Keratinocyte (primary cell): ENCODE data around the gene IRX5. TPM values are rescaled to one million over a fixed set of nuclear protein-coding genes. Genes with fewer than 3 reads are reported as not detected.

Experiments
- DNase-seq: peaks from one replicate; pipeline ENCODE4 v3.0.0-alpha.2; 2011; ENCODE audit warnings: low read depth, missing footprints, low spot score
- FAIRE-seq: peaks from 2 replicates; lab custom pipeline; 2011; peaks lifted over from hg19 to GRCh38; lab: Jason Lieb, UNC
- H2AFZ ChIP-seq: 2 replicates; pipeline ENCODE4 v1.6.0; 2012; ENCODE audit warnings: low read length, control low read depth, inconsistent platforms; ENCODE audit not compliant: control insufficient read depth
- H3K27ac ChIP-seq: 2 replicates; pipeline ENCODE4 v1.5.1; 2011; ENCODE audit warnings: low read length; ENCODE audit not compliant: control insufficient read depth, insufficient read depth
- H3K27me3 ChIP-seq: 3 replicates; pipeline ENCODE4 v1.6.0; 2011; ENCODE audit warnings: low read length; ENCODE audit not compliant: control insufficient read depth, insufficient read depth; ENCODE audit errors: extremely low read depth
- H3K36me3 ChIP-seq, 2 experiments: 2 replicates in 1 of 2; 3 replicates in 1 of 2; pipeline ENCODE4 v1.5.1; 2011; ENCODE audit warnings: low read length in 2 of 2, mild to moderate bottlenecking in 1 of 2; ENCODE audit not compliant: control insufficient read depth in 2 of 2, insufficient read depth in 2 of 2; ENCODE audit errors: extremely low read depth in 1 of 2
- H3K4me1 ChIP-seq: 3 replicates; pipeline ENCODE4 v1.5.1; 2011; ENCODE audit warnings: low read length; ENCODE audit not compliant: control insufficient read depth, insufficient read depth; ENCODE audit errors: extremely low read depth
- H3K4me2 ChIP-seq: 3 replicates; pipeline ENCODE4 v1.6.0; 2011; ENCODE audit warnings: low read depth, low read length; ENCODE audit not compliant: control insufficient read depth, insufficient read depth; ENCODE audit errors: extremely low read depth
- H3K4me3 ChIP-seq, 3 experiments: fragments of 200-600 bp in 1 of 3; sonication (generic) in 1 of 3; 2 replicates in 2 of 3; 3 replicates in 1 of 3; pipeline ENCODE4 v1.5.1; 2011 to 2016; ENCODE audit warnings: low read length in 3 of 3, mild to moderate bottlenecking in 3 of 3, control low read depth in 2 of 3, inconsistent platforms in 1 of 3, low read depth in 1 of 3, mixed read lengths in 1 of 3, mixed run types in 1 of 3, moderate library complexity in 1 of 3; ENCODE audit not compliant: control insufficient read depth in 2 of 3, insufficient read depth in 2 of 3; ENCODE audit errors: extremely low read depth in 1 of 3
- H3K79me2 ChIP-seq: 2 replicates; pipeline ENCODE4 v1.6.0; 2012; ENCODE audit warnings: low read length; ENCODE audit not compliant: control insufficient read depth, insufficient read depth
- H3K9ac ChIP-seq: 3 replicates; pipeline ENCODE4 v1.6.0; 2011; ENCODE audit warnings: low read length; ENCODE audit not compliant: control insufficient read depth, insufficient read depth; ENCODE audit errors: extremely low read depth
- H3K9me1 ChIP-seq: 3 replicates; pipeline ENCODE4 v1.6.0; 2011; ENCODE audit warnings: low read length; ENCODE audit not compliant: control insufficient read depth, insufficient read depth; ENCODE audit errors: extremely low read depth
- H3K9me3 ChIP-seq: 2 replicates; pipeline ENCODE4 v1.5.1; 2012; ENCODE audit warnings: low read depth, low read length; ENCODE audit not compliant: control insufficient read depth
- H4K20me1 ChIP-seq: 3 replicates; pipeline ENCODE4 v1.6.0; 2011; ENCODE audit warnings: low read length; ENCODE audit not compliant: control insufficient read depth, insufficient read depth; ENCODE audit errors: extremely low read depth
- CTCF ChIP-seq, 3 experiments: IDR thresholded peaks in 1 of 3; conservative IDR thresholded peaks in 1 of 3; optimal IDR thresholded peaks in 1 of 3; 2 replicates in 2 of 3; 3 replicates in 1 of 3; pipeline versions ENCODE3 to v1.5.1; 2011; ENCODE audit warnings: low read length in 3 of 3, mild to moderate bottlenecking in 3 of 3, moderate library complexity in 2 of 3, control low read depth in 1 of 3, inconsistent platforms in 1 of 3; ENCODE audit not compliant: insufficient read depth in 2 of 3; ENCODE audit errors: extremely low read depth in 1 of 3
- EZH2 ChIP-seq: IDR thresholded peaks from one replicate; pipeline ENCODE4 v1.6.1; 2012; ENCODE audit warnings: inconsistent platforms, mild to moderate bottlenecking, low read length, moderate library complexity
- dilution Hi-C: fragments of 300-500 bp; cut with MboI; formaldehyde crosslinking; loops from one replicate; pipeline ENCODE4 v1.7.0; 2020; ENCODE audit warnings: low sequenced_read_pairs; ENCODE audit not compliant: extremely low pct_ligation_motif_present
- polyA plus RNA-seq, 5 experiments: library from polyadenylated mRNA; depleted of rRNA in 3 of 5; stranded (reverse) in 3 of 5; stranded (forward) in 1 of 5; unstranded in 1 of 5; fragments of >200 nt; gene quantifications; 1 replicate in 1 of 5; 2 replicates in 3 of 5; 3 replicates in 1 of 5; pipeline versions ENCODE4 v1.2.1 to v1.2.3, GENCODE V29; 2011 to 2012; ENCODE audit warnings: missing spikeins in 2 of 5, low read depth in 1 of 5, low replicate concordance in 1 of 5

The IRX5 gene
- polyA plus RNA-seq, 1 donor (not counting 4 experiments of a cell fraction or from before 2014, with no cell fraction given) = 2.6 TPM

DNA sequence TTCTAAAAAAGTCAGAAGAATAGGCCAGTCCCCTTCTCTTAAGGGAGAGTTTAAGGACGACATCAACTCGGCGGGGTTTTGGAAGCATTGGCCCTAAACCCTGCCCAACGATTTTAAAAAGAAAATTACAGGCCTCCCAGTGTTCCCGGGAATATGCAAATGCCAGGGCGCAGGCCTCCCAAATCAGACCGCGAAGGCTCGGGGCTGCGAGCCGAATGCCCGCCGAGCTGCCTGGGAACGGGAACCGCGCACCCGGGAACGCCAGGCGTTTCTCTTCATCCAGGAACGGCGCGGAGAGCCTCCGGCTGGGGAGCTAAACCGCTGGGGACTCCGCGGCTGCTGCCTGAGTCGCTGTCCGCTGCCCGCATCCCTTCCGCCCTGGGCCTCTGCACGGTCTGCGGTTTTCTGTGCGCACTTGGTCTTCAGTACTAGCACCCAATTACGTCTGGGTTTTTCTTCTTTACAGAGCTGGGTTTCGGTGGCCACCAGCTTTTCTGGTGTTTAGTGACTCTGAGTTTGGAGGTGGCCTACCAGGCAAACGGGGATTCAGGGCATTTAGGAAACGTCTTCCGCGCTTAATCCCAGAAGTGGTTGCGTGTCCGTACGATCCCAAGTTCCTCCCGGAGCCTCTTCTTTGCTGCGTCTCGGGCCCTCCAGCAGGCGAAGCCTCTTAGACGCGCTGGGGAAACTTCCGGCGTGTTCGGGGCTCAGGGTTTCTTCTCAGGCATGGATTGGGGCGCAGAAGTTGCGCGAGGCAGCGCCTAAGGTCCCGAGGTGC, 5.7 kb downstream of the IRX5 start:
- dilution Hi-C loops = no loop called here
- H3K4me3 ChIP-seq = peak overlapping the region; percentile 44 to 88 (median 68)
- H3K27ac ChIP-seq = peak overlapping the region; percentile 83
- H3K9me1 ChIP-seq = no peaks in the 10 kb centered on the region
- peaks cover 55% of the 10 kb centered on the region for H3K79me2 ChIP-seq
- H2AFZ ChIP-seq = peak overlapping the region; percentile 70
- H3K9me3 ChIP-seq = no peaks in the 10 kb centered on the region
- H3K4me1 ChIP-seq = peaks cover 13% of the 10 kb centered on the region
- H3K4me2 ChIP-seq = peak overlapping the region; percentile 99
- no peaks in the 10 kb centered on the region for H3K27me3 ChIP-seq
- H3K9ac ChIP-seq = peak overlapping the region; percentile 94
- no peaks in the 10 kb centered on the region for H4K20me1 ChIP-seq
- FAIRE-seq (no peak), DNase-seq (no peak)
- TF ChIP-seq CTCF (optimal IDR thresholded peaks at IDR 0.05 in 1 of 3, IDR thresholded peaks at IDR 0.05 in 1 of 3, conservative IDR thresholded peaks at IDR 0.05 in 1 of 3; ENCODE audit: extremely low read depth in 1 of 3, insufficient read depth in 2 of 3, low read length in 3 of 3) = no peak
- H3K36me3 ChIP-seq = peaks cover 0 to 3% of the 10 kb centered on the region in 2 experiments

DNA sequence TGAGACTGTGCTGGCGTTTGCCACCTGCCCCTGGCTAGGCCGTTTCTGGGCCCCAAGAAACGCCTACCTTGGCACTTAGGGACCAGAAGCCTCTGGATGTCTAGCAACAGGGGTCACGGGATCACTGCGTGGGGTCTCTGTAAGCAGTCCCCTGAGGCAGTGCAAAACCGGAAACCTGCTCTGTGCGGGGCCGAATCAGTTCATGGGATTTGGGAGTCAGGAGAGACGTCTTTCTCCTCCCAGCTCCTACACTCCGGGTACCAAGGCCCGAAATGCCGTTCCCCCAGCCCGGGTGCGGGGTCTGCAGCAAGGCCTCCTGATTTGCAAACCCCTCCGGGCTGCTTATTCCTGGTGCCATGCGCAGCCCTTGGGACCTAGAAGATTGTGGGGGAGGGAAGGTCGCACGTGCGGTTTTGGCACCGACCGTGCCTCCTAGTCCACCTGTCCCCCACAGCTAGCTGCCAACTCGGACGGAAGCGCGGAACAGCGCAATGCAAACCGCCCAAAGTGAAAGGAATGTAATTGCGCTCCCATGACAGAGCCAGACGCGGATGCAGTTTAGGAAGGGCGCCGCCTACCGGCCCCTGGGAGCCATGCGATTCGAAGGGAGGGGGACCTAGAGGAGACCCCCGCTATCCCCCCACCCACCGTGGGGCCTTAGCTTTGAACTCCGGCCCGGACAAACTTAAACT, 6.5 kb downstream of the IRX5 start:
- Histone ChIP-seq H3K9ac (peak overlapping the region; percentile 94), H3K36me3 (peaks cover 0 to 3% of the 10 kb centered on the region in 2 experiments), H3K4me3 (peak overlapping the region; percentile 44 to 88 (median 68)), H3K27me3 (no peaks in the 10 kb centered on the region), H3K4me2 (peak overlapping the region; percentile 99), H3K9me1 (no peaks in the 10 kb centered on the region), H3K4me1 (peaks cover 13% of the 10 kb centered on the region), H3K9me3 (no peaks in the 10 kb centered on the region), H4K20me1 (no peaks in the 10 kb centered on the region), H2AFZ (peak overlapping the region; percentile 70), H3K27ac (peak overlapping the region; percentile 83), H3K79me2 (peaks cover 48% of the 10 kb centered on the region)
- dilution Hi-C loops = no loop called here
- TF ChIP-seq CTCF (optimal IDR thresholded peaks at IDR 0.05 in 1 of 3, IDR thresholded peaks at IDR 0.05 in 1 of 3, conservative IDR thresholded peaks at IDR 0.05 in 1 of 3; ENCODE audit: extremely low read depth in 1 of 3, insufficient read depth in 2 of 3, low read length in 3 of 3) = peak; percentile 81 to 94 (median 85)
- no peak for TF ChIP-seq EZH2
- FAIRE-seq (peak; percentile 63), DNase-seq (no peak)
